Liver (tissue), 3 donors: ENCODE measurements around the gene IPPK.

Source experiments
- ATF3 ChIP-seq: IDR thresholded peaks from 2 replicates; pipeline ENCODE4 v1.6.1; 2016; ENCODE audit warnings: antibody characterized with exemption
- CTCF ChIP-seq: fragments of 150-350 bp; IDR thresholded peaks from 2 replicates; pipeline ENCODE4 v1.5.1; 2017; ENCODE audit warnings: improper control_type of control experiment, low read depth, low read length; ENCODE audit not compliant: missing input control
- EGR1 ChIP-seq, 2 donors: IDR thresholded peaks; 2 replicates each; pipeline ENCODE4 v1.6.1; 2016 to 2018; ENCODE audit warnings: antibody characterized with exemption in 2 of 2, low read depth in 2 of 2
- GABPA ChIP-seq, 2 donors: IDR thresholded peaks in 1 of 2; conservative IDR thresholded peaks in 1 of 2; 2 replicates each; pipeline ENCODE4 v1.6.1; 2016; ENCODE audit warnings: antibody characterized with exemption in 2 of 2, mild to moderate bottlenecking in 1 of 2, moderate library complexity in 1 of 2
- MAX ChIP-seq: IDR thresholded peaks from 2 replicates; pipeline ENCODE4 v1.6.1; 2016; ENCODE audit warnings: antibody characterized with exemption
- RAD21 ChIP-seq, 2 donors: IDR thresholded peaks; 2 replicates each; pipeline ENCODE4 v1.6.1; 2016; ENCODE audit warnings: antibody characterized with exemption in 2 of 2, mild to moderate bottlenecking in 2 of 2
- REST ChIP-seq: IDR thresholded peaks from 2 replicates; pipeline ENCODE4 v1.6.1; 2016; ENCODE audit warnings: antibody characterized with exemption, mild to moderate bottlenecking
- SP1 ChIP-seq: IDR thresholded peaks from 2 replicates; pipeline ENCODE4 v1.6.1; 2018; ENCODE audit warnings: antibody characterized with exemption, mild to moderate bottlenecking
- YY1 ChIP-seq: IDR thresholded peaks from 2 replicates; pipeline ENCODE4 v1.6.1; 2016; ENCODE audit warnings: antibody characterized with exemption, mild to moderate bottlenecking
- donor health status: healthy.
- donor health status: healthy.

GRCh38 chr9:92714016-92714415, 44.1 kb upstream of the IPPK start:
- TF ChIP-seq CTCF (no peak), RAD21 (IDR thresholded peaks at IDR 0.05) (no peak), MAX (no peak), REST (no peak), YY1 (no peak), ATF3 (no peak), SP1 (no peak), EGR1 (IDR thresholded peaks at IDR 0.05; ENCODE audit: low read depth in 2 of 2) (no peak), GABPA (IDR thresholded peaks at IDR 0.05 in 1 of 2, conservative IDR thresholded peaks at IDR 0.05 in 1 of 2) (no peak)
